ENCODE results near the gene SLC35G2. TPM values are rescaled to one million over a fixed set of nuclear protein-coding genes. Genes with fewer than 3 reads are reported as not detected.
"Not testable (repeated sequence)": the region's sequence is repeated elsewhere in the genome, so short reads cannot be mapped to it uniquely, and the experiment has no call there.

SLC35G2 gene
- total and polyA plus RNA-seq, 2 donors: 8.4 to 10.1 TPM

- no peak for DNase-seq (ENCODE audit: extremely low spot score)
- Histone ChIP-seq H3K36me3 (ENCODE audit: insufficient read depth) (no peaks in the 10 kb centered on the region), H3K4me3 (ENCODE audit: low read depth, low read length) (no peak overlapping the region), H3K4me1 (ENCODE audit: insufficient read depth) (no peaks in the 10 kb centered on the region), H3K27ac (ENCODE audit: low read depth) (no peak overlapping the region)
- 77% methylated on average over 5 of the region's 5 CpGs for WGBS
Measured at GRCh38 chr3:136885357-136886213, 66.7 kb downstream of the SLC35G2 start.

GRCh38 chr3:136889947-136890346 lies 71.0 kb downstream of the SLC35G2 start:
- Histone ChIP-seq H3K36me3 (ENCODE audit: insufficient read depth) (no peaks in the 10 kb centered on the region), H3K27ac (ENCODE audit: low read depth) (no peak overlapping the region), H3K4me3 (ENCODE audit: low read depth, low read length) (no peak overlapping the region), H3K4me1 (ENCODE audit: insufficient read depth) (peaks cover 3% of the 10 kb centered on the region)
- DNase-seq (ENCODE audit: extremely low spot score): no peak
- 85% methylated on average over 24 of the region's 24 CpGs for WGBS

- Histone ChIP-seq H3K27ac (ENCODE audit: low read depth) (no peak overlapping the region), H3K4me3 (ENCODE audit: low read depth, low read length) (no peak overlapping the region), H3K4me1 (ENCODE audit: insufficient read depth) (peaks cover 3% of the 10 kb centered on the region), H3K36me3 (ENCODE audit: insufficient read depth) (no peaks in the 10 kb centered on the region)
- no peak for DNase-seq (ENCODE audit: extremely low spot score)
- 48% methylated on average over 2 of the region's 2 CpGs for WGBS
Measured at GRCh38 chr3:136891934-136892855, 73.3 kb downstream of the SLC35G2 start.

- no peak for DNase-seq (ENCODE audit: extremely low spot score)
- Histone ChIP-seq H3K36me3 (ENCODE audit: insufficient read depth) (no peaks in the 10 kb centered on the region), H3K4me1 (ENCODE audit: insufficient read depth) (peaks cover 3% of the 10 kb centered on the region), H3K4me3 (ENCODE audit: low read depth, low read length) (no peak overlapping the region), H3K27ac (ENCODE audit: low read depth) (no peak overlapping the region)
- 62% methylated on average over 5 of the region's 5 CpGs for WGBS
Measured at GRCh38 chr3:136893848-136894443, 75.0 kb downstream of the SLC35G2 start.

- 94% methylated on average over 1 of the region's 1 CpG for WGBS
- not testable (repeated sequence) for H3K4me3 ChIP-seq (ENCODE audit: low read depth, low read length); DNase-seq (ENCODE audit: extremely low spot score); H3K27ac ChIP-seq (ENCODE audit: low read depth); H3K36me3 ChIP-seq (ENCODE audit: insufficient read depth); H3K4me1 ChIP-seq (ENCODE audit: insufficient read depth)
Measured at GRCh38 chr3:136897171-136897570, 78.2 kb downstream of the SLC35G2 start.

- peaks cover 3% of the 10 kb centered on the region for H3K4me1 ChIP-seq (ENCODE audit: insufficient read depth)
- no peak overlapping the region for H3K4me3 ChIP-seq (ENCODE audit: low read depth, low read length)
- no peak overlapping the region for H3K27ac ChIP-seq (ENCODE audit: low read depth)
- no peaks in the 10 kb centered on the region for H3K36me3 ChIP-seq (ENCODE audit: insufficient read depth)
- no peak for DNase-seq (ENCODE audit: extremely low spot score)
- 19% methylated on average over 4 of the region's 4 CpGs for WGBS
Measured at GRCh38 chr3:136898549-136898948, 79.6 kb downstream of the SLC35G2 start.

GRCh38 chr3:136898954-136899353 lies 80.0 kb downstream of the SLC35G2 start:
- Histone ChIP-seq H3K4me3 (ENCODE audit: low read depth, low read length) (no peak overlapping the region), H3K4me1 (ENCODE audit: insufficient read depth) (no peaks in the 10 kb centered on the region), H3K27ac (ENCODE audit: low read depth) (no peak overlapping the region), H3K36me3 (ENCODE audit: insufficient read depth) (no peaks in the 10 kb centered on the region)
- WGBS: 59% methylated on average over 2 of the region's 2 CpGs
- DNase-seq (ENCODE audit: extremely low spot score): no peak

- WGBS: 72% methylated on average over 2 of the region's 2 CpGs
- Histone ChIP-seq H3K4me1 (ENCODE audit: insufficient read depth) (no peaks in the 10 kb centered on the region), H3K4me3 (ENCODE audit: low read depth, low read length) (no peak overlapping the region), H3K27ac (ENCODE audit: low read depth) (no peak overlapping the region), H3K36me3 (ENCODE audit: insufficient read depth) (no peaks in the 10 kb centered on the region)
- DNase-seq (ENCODE audit: extremely low spot score): no peak
Measured at GRCh38 chr3:136899622-136900158, 80.8 kb downstream of the SLC35G2 start.

- DNase-seq (ENCODE audit: extremely low spot score); H3K36me3 ChIP-seq (ENCODE audit: insufficient read depth); H3K4me1 ChIP-seq (ENCODE audit: insufficient read depth); H3K4me3 ChIP-seq (ENCODE audit: low read depth, low read length): not testable (repeated sequence)
- WGBS: 95% methylated on average over 1 of the region's 1 CpG
- peak overlapping the region; percentile 10 for H3K27ac ChIP-seq (ENCODE audit: low read depth)
Measured at GRCh38 chr3:136900694-136901093, 81.8 kb downstream of the SLC35G2 start.

GRCh38 chr3:136901391-136901790 lies 82.5 kb downstream of the SLC35G2 start:
- Histone ChIP-seq H3K4me1 (ENCODE audit: insufficient read depth) (no peaks in the 10 kb centered on the region), H3K4me3 (ENCODE audit: low read depth, low read length) (no peak overlapping the region), H3K36me3 (ENCODE audit: insufficient read depth) (no peaks in the 10 kb centered on the region), H3K27ac (ENCODE audit: low read depth) (no peak overlapping the region)
- DNase-seq (ENCODE audit: extremely low spot score): no peak
- WGBS: 91% methylated on average over 3 of the region's 3 CpGs

- not testable (repeated sequence) for H3K4me1 ChIP-seq (ENCODE audit: insufficient read depth); DNase-seq (ENCODE audit: extremely low spot score); H3K36me3 ChIP-seq (ENCODE audit: insufficient read depth); H3K4me3 ChIP-seq (ENCODE audit: low read depth, low read length); H3K27ac ChIP-seq (ENCODE audit: low read depth)
- WGBS: 88% methylated on average over 1 of the region's 1 CpG
Measured at GRCh38 chr3:136902530-136902929, 83.6 kb downstream of the SLC35G2 start.

GRCh38 chr3:136903899-136904298 lies 85.0 kb downstream of the SLC35G2 start:
- no peak for DNase-seq (ENCODE audit: extremely low spot score)
- H3K4me1 ChIP-seq (ENCODE audit: insufficient read depth): no peaks in the 10 kb centered on the region
- WGBS: 59% methylated on average over 1 of the region's 1 CpG
- no peak overlapping the region for H3K4me3 ChIP-seq (ENCODE audit: low read depth, low read length)
- no peaks in the 10 kb centered on the region for H3K36me3 ChIP-seq (ENCODE audit: insufficient read depth)
- H3K27ac ChIP-seq (ENCODE audit: low read depth): no peak overlapping the region

GRCh38 chr3:136904746-136905145 lies 85.8 kb downstream of the SLC35G2 start:
- Histone ChIP-seq H3K4me1 (ENCODE audit: insufficient read depth) (no peaks in the 10 kb centered on the region), H3K36me3 (ENCODE audit: insufficient read depth) (no peaks in the 10 kb centered on the region), H3K27ac (ENCODE audit: low read depth) (no peak overlapping the region), H3K4me3 (ENCODE audit: low read depth, low read length) (no peak overlapping the region)
- no peak for DNase-seq (ENCODE audit: extremely low spot score)
- 85% methylated on average over 4 of the region's 4 CpGs for WGBS
